ENCODE data around the gene OR4M1. TPM values are rescaled to one million over a fixed set of nuclear protein-coding genes. Genes with fewer than 3 reads are reported as not detected.

The OR4M1 gene
- total and polyA plus RNA-seq, 10 of the 15 experiments (the other 5 are each of a cell fraction or from before 2014, with no cell fraction given), result not detected

DNA sequence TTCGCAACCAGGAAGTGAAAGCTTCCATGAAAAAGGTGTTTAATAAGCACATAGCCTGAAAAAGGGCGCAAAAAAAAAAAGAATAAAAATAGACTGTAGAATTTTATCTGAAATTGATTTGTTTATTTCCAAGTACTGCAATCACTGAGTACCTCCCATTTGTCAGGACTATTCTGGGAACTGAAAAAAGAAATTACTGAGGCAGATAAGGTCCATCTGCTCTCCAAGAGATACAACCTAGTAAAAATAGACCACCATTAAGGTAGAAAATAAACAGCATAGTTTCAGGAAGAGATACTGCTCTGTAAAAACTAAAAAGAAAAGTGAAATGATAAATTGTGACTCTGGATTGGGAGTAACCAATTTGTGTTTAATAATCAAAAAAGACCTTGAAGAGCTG is 55.0 kb downstream of the OR4M1 start:
- CTCF ChIA-PET, result no interaction called here
- no peaks in the 10 kb centered on the region for H3K4me1 ChIP-seq (ENCODE audit: control insufficient read depth, insufficient read depth, low read length)
- no peak for DNase-seq (ENCODE audit: low read depth, low spot score)
- TF ChIP-seq NBN (IDR thresholded peaks at IDR 0.05) (no peak), RB1 (IDR thresholded peaks at IDR 0.05; ENCODE audit: borderline replicate concordance) (no peak), STAT3 (IDR thresholded peaks at IDR 0.05; ENCODE audit: low read depth, low read length) (no peak), MLLT1 (IDR thresholded peaks at IDR 0.05) (no peak), POLR2A (IDR thresholded peaks at IDR 0.05; ENCODE audit: low read depth, low read length) (no peak), IKZF2 (IDR thresholded peaks at IDR 0.05) (no peak), CEBPZ (IDR thresholded peaks at IDR 0.05; ENCODE audit: low read depth, low read length) (no peak)
- TF ChIP-seq, protein P1, sequence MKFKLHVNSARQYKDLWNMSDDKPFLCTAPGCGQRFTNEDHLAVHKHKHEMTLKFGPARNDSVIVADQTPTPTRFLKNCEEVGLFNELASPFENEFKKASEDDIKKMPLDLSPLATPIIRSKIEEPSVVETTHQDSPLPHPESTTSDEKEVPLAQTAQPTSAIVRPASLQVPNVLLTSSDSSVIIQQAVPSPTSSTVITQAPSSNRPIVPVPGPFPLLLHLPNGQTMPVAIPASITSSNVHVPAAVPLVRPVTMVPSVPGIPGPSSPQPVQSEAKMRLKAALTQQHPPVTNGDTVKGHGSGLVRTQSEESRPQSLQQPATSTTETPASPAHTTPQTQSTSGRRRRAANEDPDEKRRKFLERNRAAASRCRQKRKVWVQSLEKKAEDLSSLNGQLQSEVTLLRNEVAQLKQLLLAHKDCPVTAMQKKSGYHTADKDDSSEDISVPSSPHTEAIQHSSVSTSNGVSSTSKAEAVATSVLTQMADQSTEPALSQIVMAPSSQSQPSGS (IDR thresholded peaks at IDR 0.05; ENCODE audit: low read length), result no peak
- TF ChIP-seq, protein P2, sequence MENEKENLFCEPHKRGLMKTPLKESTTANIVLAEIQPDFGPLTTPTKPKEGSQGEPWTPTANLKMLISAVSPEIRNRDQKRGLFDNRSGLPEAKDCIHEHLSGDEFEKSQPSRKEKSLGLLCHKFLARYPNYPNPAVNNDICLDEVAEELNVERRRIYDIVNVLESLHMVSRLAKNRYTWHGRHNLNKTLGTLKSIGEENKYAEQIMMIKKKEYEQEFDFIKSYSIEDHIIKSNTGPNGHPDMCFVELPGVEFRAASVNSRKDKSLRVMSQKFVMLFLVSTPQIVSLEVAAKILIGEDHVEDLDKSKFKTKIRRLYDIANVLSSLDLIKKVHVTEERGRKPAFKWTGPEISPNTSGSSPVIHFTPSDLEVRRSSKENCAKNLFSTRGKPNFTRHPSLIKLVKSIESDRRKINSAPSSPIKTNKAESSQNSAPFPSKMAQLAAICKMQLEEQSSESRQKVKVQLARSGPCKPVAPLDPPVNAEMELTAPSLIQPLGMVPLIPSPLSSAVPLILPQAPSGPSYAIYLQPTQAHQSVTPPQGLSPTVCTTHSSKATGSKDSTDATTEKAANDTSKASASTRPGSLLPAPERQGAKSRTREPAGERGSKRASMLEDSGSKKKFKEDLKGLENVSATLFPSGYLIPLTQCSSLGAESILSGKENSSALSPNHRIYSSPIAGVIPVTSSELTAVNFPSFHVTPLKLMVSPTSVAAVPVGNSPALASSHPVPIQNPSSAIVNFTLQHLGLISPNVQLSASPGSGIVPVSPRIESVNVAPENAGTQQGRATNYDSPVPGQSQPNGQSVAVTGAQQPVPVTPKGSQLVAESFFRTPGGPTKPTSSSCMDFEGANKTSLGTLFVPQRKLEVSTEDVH (IDR thresholded peaks at IDR 0.05; ENCODE audit: low read depth, partially characterized antibody), result no peak
- TF ChIP-seq, protein P3, sequence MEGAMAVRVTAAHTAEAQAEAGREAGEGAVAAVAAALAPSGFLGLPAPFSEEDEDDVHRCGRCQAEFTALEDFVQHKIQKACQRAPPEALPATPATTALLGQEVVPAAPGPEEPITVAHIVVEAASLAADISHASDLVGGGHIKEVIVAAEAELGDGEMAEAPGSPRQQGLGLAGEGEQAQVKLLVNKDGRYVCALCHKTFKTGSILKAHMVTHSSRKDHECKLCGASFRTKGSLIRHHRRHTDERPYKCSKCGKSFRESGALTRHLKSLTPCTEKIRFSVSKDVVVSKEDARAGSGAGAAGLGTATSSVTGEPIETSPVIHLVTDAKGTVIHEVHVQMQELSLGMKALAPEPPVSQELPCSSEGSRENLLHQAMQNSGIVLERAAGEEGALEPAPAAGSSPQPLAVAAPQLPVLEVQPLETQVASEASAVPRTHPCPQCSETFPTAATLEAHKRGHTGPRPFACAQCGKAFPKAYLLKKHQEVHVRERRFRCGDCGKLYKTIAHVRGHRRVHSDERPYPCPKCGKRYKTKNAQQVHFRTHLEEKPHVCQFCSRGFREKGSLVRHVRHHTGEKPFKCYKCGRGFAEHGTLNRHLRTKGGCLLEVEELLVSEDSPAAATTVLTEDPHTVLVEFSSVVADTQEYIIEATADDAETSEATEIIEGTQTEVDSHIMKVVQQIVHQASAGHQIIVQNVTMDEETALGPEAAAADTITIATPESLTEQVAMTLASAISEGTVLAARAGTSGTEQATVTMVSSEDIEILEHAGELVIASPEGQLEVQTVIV (IDR thresholded peaks at IDR 0.05; ENCODE audit: borderline replicate concordance, partially characterized antibody), result no peak

More for the DNA sequence above, 55.0 kb downstream of the OR4M1 start:
- no peak overlapping the region for H3K4me2 ChIP-seq (ENCODE audit: control insufficient read depth, insufficient read depth)
- H3K27ac ChIP-seq (ENCODE audit: control insufficient read depth, insufficient read depth), result no peak overlapping the region
- ChIA-PET SMC1A (ENCODE audit: uncharacterized antibody, unreplicated experiment) (no interaction called here), RAD21 (ENCODE audit: unreplicated experiment) (no interaction called here), POLR2A (no interaction called here)
- no peak overlapping the region for H2AFZ ChIP-seq (ENCODE audit: control insufficient read depth, low read depth, low read length)
- in situ Hi-C loops (cut with MboI) (no loop called here), intact Hi-C loops (cut with micrococcal nuclease; ENCODE audit: unreplicated experiment) (no loop called here)
- no peak overlapping the region for H3K4me3 ChIP-seq
- no peaks in the 10 kb centered on the region for H3K27me3 ChIP-seq (replicated peaks in 1 of 2; ENCODE audit: control insufficient read depth in 2 of 2, insufficient read depth in 2 of 2, low read length in 1 of 2)
- H3K9me3 ChIP-seq (replicated peaks; ENCODE audit: control insufficient read depth, insufficient read depth, low read length), result no peaks in the 10 kb centered on the region
- H4K20me1 ChIP-seq (ENCODE audit: control insufficient read depth, insufficient read depth), result no peaks in the 10 kb centered on the region
- no peaks in the 10 kb centered on the region for H3K36me3 ChIP-seq (ENCODE audit: control insufficient read depth in 2 of 2, insufficient read depth in 2 of 2, low read length in 1 of 2)
- BruUV-seq (replicated peaks), result no TSS peak
- ATAC-seq (no peak), FAIRE-seq (no peak)
- no peak overlapping the region for H3K9ac ChIP-seq (ENCODE audit: control insufficient read depth, insufficient read depth, low read length)
- WGBS (ENCODE audit: insufficient coverage, insufficient replicate concordance, low lambda C conversion rate, missing lambda C conversion rate), result 18% methylated on average over 2 of the region's 2 CpGs
- H3K79me2 ChIP-seq (ENCODE audit: control insufficient read depth, insufficient read depth, low read length), result no peaks in the 10 kb centered on the region
